A549 (cell line): Measurements from ENCODE around the gene GOLGA6C.

ENCODE experiments used
- MYC ChIP-seq: IDR thresholded peaks from 2 replicates; pipeline ENCODE4 v1.6.1; 2012; ENCODE audit warnings: mild to moderate bottlenecking, inconsistent platforms, low read length, improper control_type of control experiment, borderline replicate concordance
- POLR2A ChIP-seq: IDR thresholded peaks from 2 replicates; pipeline ENCODE4 v1.6.1; 2012; ENCODE audit warnings: mild to moderate bottlenecking, low read length
- RAD21 ChIP-seq, 2 experiments: fragments of >200 bp in 1 of 2; sonication (Bioruptor Twin) in 1 of 2; formaldehyde crosslinking in 1 of 2; IDR thresholded peaks in 1 of 2; conservative IDR thresholded peaks in 1 of 2; 2 replicates in 1 of 2; 3 replicates in 1 of 2; pipeline ENCODE4 v1.6.1; 2012 to 2018; ENCODE audit warnings: inconsistent platforms in 1 of 2
- RNF2 ChIP-seq: fragments of 200-600 bp; sonication (generic); IDR thresholded peaks from 2 replicates; pipeline ENCODE4 v1.6.1; 2016; ENCODE audit warnings: low read depth, mild to moderate bottlenecking, antibody characterized with exemption, moderate library complexity, borderline replicate concordance
- ZSCAN20 ChIP-seq: fragments of 250-450 bp; sonication (Bioruptor Pico); IDR thresholded peaks from 2 replicates; pipeline ENCODE4 v1.8.0; 2022; ENCODE audit warnings: mild to moderate bottlenecking, moderate library complexity
- TF ChIP-seq, protein P1 (sequence below): fragments of >200 bp; sonication (Bioruptor Twin); formaldehyde crosslinking; IDR thresholded peaks from 3 replicates; pipeline ENCODE4 v1.5.1; 2016

GRCh38 chr15:75213768-75214221, 44.3 kb upstream of the GOLGA6C start:
- TF ChIP-seq RAD21 (conservative IDR thresholded peaks at IDR 0.05 in 1 of 2, IDR thresholded peaks at IDR 0.05 in 1 of 2) (no peak), POLR2A (no peak), RNF2 (no peak), MYC (no peak), ZSCAN20 (CRISPR knock-in tag) (no peak)
- TF ChIP-seq, protein P1, sequence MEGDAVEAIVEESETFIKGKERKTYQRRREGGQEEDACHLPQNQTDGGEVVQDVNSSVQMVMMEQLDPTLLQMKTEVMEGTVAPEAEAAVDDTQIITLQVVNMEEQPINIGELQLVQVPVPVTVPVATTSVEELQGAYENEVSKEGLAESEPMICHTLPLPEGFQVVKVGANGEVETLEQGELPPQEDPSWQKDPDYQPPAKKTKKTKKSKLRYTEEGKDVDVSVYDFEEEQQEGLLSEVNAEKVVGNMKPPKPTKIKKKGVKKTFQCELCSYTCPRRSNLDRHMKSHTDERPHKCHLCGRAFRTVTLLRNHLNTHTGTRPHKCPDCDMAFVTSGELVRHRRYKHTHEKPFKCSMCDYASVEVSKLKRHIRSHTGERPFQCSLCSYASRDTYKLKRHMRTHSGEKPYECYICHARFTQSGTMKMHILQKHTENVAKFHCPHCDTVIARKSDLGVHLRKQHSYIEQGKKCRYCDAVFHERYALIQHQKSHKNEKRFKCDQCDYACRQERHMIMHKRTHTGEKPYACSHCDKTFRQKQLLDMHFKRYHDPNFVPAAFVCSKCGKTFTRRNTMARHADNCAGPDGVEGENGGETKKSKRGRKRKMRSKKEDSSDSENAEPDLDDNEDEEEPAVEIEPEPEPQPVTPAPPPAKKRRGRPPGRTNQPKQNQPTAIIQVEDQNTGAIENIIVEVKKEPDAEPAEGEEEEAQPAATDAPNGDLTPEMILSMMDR, result no peak
